Activated naive CD8-positive, alpha-beta T cell treated with anti-CD3 and anti-CD28 coated beads, Interleukin-2, amount 50 U/mL, for 24 hours (primary cell): ENCODE measurements around the gene TLE2.

Experiments used
- ATAC-seq: fragments of 150-1000 bp; cut with Tn5 transposase; one replicate; pipeline ENCODE4 v1.10.0; 2021
- DNase-seq: peaks from one replicate; pipeline ENCODE4 v3.0.0; 2021
- H3K27ac Mint-ChIP-seq: one replicate; pipeline ENCODE4 v1.8.0; 2021; ENCODE audit warnings: mild to moderate bottlenecking, mixed read lengths
- H3K27me3 Mint-ChIP-seq: one replicate; pipeline ENCODE4 v1.8.0; 2021; ENCODE audit warnings: mixed read lengths
- H3K36me3 Mint-ChIP-seq: one replicate; pipeline ENCODE4 v1.8.0; 2021; ENCODE audit warnings: low read depth, mixed read lengths
- H3K4me1 Mint-ChIP-seq: one replicate; pipeline ENCODE4 v1.8.0; 2021; ENCODE audit warnings: mixed read lengths
- H3K4me3 Mint-ChIP-seq: one replicate; pipeline ENCODE4 v1.8.0; 2021; ENCODE audit warnings: mild to moderate bottlenecking, moderate library complexity, mixed read lengths
- H3K9me3 Mint-ChIP-seq: one replicate; pipeline ENCODE4 v1.8.0; 2021; ENCODE audit warnings: mixed read lengths

The TLE2 gene

DNA sequence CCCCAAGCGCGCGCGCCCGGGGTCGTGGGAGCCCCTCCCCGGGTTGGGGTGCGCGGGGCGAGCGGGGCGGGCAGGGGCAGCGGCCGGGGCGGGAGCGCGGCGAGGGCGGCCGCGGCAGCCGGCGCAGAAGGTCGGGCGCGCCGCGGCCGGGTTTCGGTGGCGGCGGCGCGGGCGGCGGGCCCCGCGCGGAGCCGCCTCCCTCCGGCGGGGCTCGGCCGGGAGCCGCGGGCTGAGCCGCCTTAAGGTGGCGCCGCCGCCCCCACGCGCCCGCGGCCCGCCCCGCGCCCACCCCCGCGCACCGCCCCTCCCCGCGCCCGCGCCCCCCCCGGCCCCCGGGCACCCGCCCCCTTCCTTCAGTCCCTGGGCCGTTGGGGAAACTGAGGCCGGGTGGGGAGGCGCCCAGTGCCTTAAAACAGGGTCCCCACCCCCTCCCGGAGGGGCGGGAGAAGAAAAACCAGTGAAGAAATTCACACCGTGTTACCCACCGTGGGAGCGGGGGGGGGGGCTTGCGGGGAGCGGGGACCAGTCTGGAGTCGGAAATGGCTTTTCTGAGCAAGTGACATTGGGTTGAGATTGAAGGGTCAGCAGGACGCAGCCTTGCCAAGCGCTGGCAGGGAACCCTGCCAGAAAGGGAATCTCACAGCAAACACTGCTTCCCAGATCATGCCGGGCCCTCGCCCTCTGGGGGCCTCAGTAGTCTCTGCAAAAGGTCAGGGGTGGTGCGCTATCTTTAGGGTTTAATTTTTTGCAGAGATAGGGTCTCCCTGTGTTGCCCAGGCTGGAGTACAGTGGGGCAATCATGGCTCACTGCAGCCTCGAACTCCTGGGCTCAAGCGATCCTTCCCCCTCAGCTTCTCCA is at the start of gene TLE2:
TLE2 (minus strand) TSS at position 216 of the 859 bp plus-strand sequence. CDS start 376 bp downstream, outside the sequence.
- no peak within 1 kb of the TSS for H3K27ac Mint-ChIP-seq
- H3K4me3 Mint-ChIP-seq = peak within 1 kb of the TSS; percentile 57
- peaks cover 34% of the 10 kb centered on the region for H3K27me3 Mint-ChIP-seq
- H3K9me3 Mint-ChIP-seq = no peaks in the 10 kb centered on the region
- no peak for ATAC-seq
- no peak for DNase-seq
- no peaks in the 10 kb centered on the region for H3K36me3 Mint-ChIP-seq
- H3K4me1 Mint-ChIP-seq = peaks cover 19% of the 10 kb centered on the region

GRCh38 chr19:3075605-3076431 is 46.7 kb upstream of the TLE2 start:
- H3K27me3 Mint-ChIP-seq = no peaks in the 10 kb centered on the region
- peak; percentile 86 for DNase-seq
- no peaks in the 10 kb centered on the region for H3K9me3 Mint-ChIP-seq
- no peaks in the 10 kb centered on the region for H3K4me1 Mint-ChIP-seq
- H3K4me3 Mint-ChIP-seq = no peak overlapping the region
- peak; percentile 72 for ATAC-seq
- no peaks in the 10 kb centered on the region for H3K36me3 Mint-ChIP-seq
- no peak overlapping the region for H3K27ac Mint-ChIP-seq

GRCh38 chr19:3073931-3074595 is 45.0 kb upstream of the TLE2 start:
- H3K27ac Mint-ChIP-seq = no peak overlapping the region
- H3K4me1 Mint-ChIP-seq = no peaks in the 10 kb centered on the region
- H3K36me3 Mint-ChIP-seq = no peaks in the 10 kb centered on the region
- H3K27me3 Mint-ChIP-seq = no peaks in the 10 kb centered on the region
- no peak overlapping the region for H3K4me3 Mint-ChIP-seq
- ATAC-seq = no peak
- H3K9me3 Mint-ChIP-seq = no peaks in the 10 kb centered on the region
- no peak for DNase-seq

DNA sequence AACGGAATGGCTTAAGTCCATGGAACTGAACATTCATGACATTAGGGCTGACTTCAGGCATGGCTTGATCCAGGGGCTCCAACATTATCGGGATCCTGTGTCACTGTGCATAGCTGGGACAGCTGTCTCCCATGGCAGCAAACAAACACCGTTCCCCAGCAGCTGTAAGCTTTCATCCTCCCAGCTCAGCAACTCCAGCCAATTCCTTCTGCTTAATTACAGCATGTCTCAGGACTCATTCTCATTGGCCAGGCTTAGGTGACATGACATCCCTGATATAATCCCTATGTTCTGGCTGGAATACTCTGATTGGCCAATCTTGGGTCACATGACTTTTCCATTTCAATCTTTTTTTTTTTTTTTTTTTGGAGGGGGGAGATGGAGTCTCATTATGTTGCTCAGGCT is 44.1 kb upstream of the TLE2 start:
- H3K27me3 Mint-ChIP-seq = no peaks in the 10 kb centered on the region
- no peak for DNase-seq

GRCh38 chr19:3071768-3072167 is 42.7 kb upstream of the TLE2 start:
- no peaks in the 10 kb centered on the region for H3K9me3 Mint-ChIP-seq
- no peak overlapping the region for H3K4me3 Mint-ChIP-seq
- DNase-seq (no peak), ATAC-seq (no peak)
- no peaks in the 10 kb centered on the region for H3K36me3 Mint-ChIP-seq
- H3K4me1 Mint-ChIP-seq = peaks cover 4% of the 10 kb centered on the region
- H3K27ac Mint-ChIP-seq = no peak overlapping the region
- no peaks in the 10 kb centered on the region for H3K27me3 Mint-ChIP-seq

More for the DNA sequence above, 44.1 kb upstream of the TLE2 start:
- Mint-ChIP-seq H3K27ac (no peak overlapping the region), H3K9me3 (no peaks in the 10 kb centered on the region), H3K4me1 (no peaks in the 10 kb centered on the region), H3K4me3 (no peak overlapping the region), H3K36me3 (no peaks in the 10 kb centered on the region)
- no peak for ATAC-seq

DNA sequence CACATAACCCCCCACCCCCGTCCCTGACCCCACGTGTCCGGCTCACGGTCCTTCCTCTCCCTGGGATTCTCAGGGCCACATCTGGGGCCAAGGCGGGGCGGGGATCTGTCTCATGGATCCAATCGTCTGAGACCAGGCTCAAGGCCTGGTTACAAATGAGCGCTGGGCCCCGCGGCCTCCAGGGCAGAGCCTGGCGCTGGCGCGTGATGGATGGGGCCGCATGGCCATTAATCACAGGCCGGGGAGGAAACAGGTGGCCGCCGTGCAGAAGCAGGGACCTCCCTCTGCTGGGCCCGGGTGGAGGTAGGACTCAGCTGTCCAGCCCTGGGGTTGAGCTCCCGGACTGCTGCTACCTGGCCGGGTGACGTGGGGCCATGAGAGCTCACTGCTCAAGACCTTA is 39.0 kb upstream of the TLE2 start:
- Mint-ChIP-seq H3K27me3 (no peaks in the 10 kb centered on the region), H3K36me3 (no peaks in the 10 kb centered on the region), H3K27ac (no peak overlapping the region), H3K4me1 (peaks cover 29% of the 10 kb centered on the region), H3K4me3 (no peak overlapping the region), H3K9me3 (no peaks in the 10 kb centered on the region)
- ATAC-seq (no peak), DNase-seq (no peak)

- H3K4me1 Mint-ChIP-seq = peaks cover 31% of the 10 kb centered on the region
- no peak for ATAC-seq
- H3K4me3 Mint-ChIP-seq = no peak overlapping the region
- DNase-seq = no peak
- H3K27me3 Mint-ChIP-seq = no peaks in the 10 kb centered on the region
- no peak overlapping the region for H3K27ac Mint-ChIP-seq
- no peaks in the 10 kb centered on the region for H3K36me3 Mint-ChIP-seq
- H3K9me3 Mint-ChIP-seq = no peaks in the 10 kb centered on the region
These were observed 38.5 kb upstream of the TLE2 start for GRCh38 chr19:3067563-3067962.

GRCh38 chr19:3066482-3067049 is 37.5 kb upstream of the TLE2 start:
- Mint-ChIP-seq H3K27me3 (no peaks in the 10 kb centered on the region), H3K36me3 (no peaks in the 10 kb centered on the region), H3K4me1 (peaks cover 31% of the 10 kb centered on the region), H3K27ac (peak overlapping the region; percentile 65), H3K4me3 (no peak overlapping the region), H3K9me3 (no peaks in the 10 kb centered on the region)
- no peak for DNase-seq
- no peak for ATAC-seq

DNA sequence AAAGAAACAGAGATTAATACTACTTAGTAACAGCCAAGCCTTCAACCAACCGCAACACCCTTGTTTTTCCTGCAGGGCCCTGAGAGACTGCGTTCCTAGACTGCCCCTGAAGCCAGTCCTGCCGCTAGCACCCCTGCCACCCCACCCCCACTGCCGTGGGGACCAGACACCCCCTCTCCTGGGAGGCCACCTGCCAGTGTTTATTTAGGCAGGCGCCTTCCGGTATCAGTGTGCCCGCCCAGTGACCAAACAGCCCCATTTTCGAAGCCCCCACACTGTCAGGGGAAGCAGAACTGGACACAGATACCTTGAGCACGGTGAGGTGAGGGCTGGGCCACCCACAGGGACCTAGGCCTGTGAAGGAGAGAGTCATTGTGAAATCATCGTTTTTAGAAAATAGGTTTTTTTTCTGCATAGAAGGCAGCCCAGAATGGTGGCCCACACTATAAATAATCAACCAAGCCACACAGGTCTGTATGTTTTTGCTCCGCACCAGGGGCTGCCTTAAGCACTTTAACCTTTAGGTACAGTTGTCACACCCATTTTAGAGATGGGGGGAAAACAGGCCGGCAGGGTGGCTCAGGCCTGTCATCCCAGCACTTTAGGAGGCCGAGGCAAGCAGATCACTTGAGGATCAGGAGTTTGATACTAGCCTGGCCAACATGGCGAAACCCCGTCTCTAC is 36.7 kb upstream of the TLE2 start:
- DNase-seq (no peak), ATAC-seq (no peak)
- no peak overlapping the region for H3K4me3 Mint-ChIP-seq
- H3K4me1 Mint-ChIP-seq = peaks cover 34% of the 10 kb centered on the region
- no peaks in the 10 kb centered on the region for H3K9me3 Mint-ChIP-seq
- peaks cover 2% of the 10 kb centered on the region for H3K36me3 Mint-ChIP-seq
- no peak overlapping the region for H3K27ac Mint-ChIP-seq
- no peaks in the 10 kb centered on the region for H3K27me3 Mint-ChIP-seq

GRCh38 chr19:3064011-3064330 is 34.9 kb upstream of the TLE2 start:
- no peak overlapping the region for H3K4me3 Mint-ChIP-seq
- DNase-seq (no peak), ATAC-seq (no peak)
- no peaks in the 10 kb centered on the region for H3K27me3 Mint-ChIP-seq
- H3K27ac Mint-ChIP-seq = no peak overlapping the region
- peaks cover 13% of the 10 kb centered on the region for H3K36me3 Mint-ChIP-seq
- H3K9me3 Mint-ChIP-seq = no peaks in the 10 kb centered on the region
- peaks cover 47% of the 10 kb centered on the region for H3K4me1 Mint-ChIP-seq

DNA sequence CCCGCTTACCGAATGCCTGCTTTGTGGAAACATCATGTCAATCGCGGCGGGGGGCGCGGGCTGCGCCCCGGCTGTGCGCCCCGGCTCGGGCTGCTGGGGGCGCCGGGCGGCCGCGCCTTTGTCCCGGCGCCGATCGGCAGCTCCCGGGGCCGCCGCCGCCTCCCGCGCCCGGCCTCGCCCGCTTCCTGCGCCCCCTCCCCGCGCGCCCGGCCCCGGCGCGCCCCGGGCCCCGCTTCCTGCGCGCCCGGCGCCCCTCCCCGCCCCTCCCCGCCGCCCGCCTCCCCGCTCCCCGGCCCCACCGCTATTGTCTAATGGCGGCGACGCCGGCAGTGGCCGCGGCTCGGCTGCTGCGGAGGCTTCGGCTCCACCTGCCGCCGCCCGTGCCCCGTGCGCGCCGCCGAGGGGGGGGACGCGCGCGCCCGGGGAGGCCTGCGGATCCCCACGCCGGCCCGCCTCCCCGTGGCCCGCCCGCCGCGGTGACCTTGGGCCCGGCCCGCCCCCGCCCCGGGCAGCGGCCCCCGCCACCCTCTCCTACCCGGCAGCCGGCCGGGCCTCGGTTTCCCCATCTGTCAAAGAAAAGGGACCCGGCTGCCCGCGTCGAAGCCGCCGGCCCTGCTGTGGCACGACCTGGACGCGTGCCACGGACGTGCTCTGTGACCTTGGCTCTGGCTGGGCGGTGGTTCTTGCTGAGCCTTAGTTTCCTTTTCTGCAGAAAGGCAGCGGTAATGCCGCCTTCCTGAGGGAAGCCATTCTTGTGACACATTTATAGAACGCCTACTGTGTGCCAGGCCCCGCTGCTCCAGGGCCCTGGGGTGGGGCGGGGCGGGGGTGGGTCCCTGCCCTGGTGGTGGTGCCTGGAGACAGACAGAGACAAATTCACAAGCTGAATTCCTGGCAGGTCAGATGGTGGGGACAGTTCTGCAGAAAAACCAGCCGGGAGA is 33.4 kb upstream of the TLE2 start, which contains the start of gene TLE5:
TLE5 (minus strand) TSS at position 331 of the 941 bp plus-strand sequence; CDS start at position 36, 295 bp downstream.
- Mint-ChIP-seq H3K9me3 (no peaks in the 10 kb centered on the region), H3K4me1 (peaks cover 54% of the 10 kb centered on the region), H3K4me3 (peak within 1 kb of the TSS; percentile 85), H3K36me3 (peaks cover 21% of the 10 kb centered on the region), H3K27me3 (no peaks in the 10 kb centered on the region), H3K27ac (peak within 1 kb of the TSS; percentile 95)
- peak; percentile 64 for ATAC-seq
- peak; percentile 68 for DNase-seq

DNA sequence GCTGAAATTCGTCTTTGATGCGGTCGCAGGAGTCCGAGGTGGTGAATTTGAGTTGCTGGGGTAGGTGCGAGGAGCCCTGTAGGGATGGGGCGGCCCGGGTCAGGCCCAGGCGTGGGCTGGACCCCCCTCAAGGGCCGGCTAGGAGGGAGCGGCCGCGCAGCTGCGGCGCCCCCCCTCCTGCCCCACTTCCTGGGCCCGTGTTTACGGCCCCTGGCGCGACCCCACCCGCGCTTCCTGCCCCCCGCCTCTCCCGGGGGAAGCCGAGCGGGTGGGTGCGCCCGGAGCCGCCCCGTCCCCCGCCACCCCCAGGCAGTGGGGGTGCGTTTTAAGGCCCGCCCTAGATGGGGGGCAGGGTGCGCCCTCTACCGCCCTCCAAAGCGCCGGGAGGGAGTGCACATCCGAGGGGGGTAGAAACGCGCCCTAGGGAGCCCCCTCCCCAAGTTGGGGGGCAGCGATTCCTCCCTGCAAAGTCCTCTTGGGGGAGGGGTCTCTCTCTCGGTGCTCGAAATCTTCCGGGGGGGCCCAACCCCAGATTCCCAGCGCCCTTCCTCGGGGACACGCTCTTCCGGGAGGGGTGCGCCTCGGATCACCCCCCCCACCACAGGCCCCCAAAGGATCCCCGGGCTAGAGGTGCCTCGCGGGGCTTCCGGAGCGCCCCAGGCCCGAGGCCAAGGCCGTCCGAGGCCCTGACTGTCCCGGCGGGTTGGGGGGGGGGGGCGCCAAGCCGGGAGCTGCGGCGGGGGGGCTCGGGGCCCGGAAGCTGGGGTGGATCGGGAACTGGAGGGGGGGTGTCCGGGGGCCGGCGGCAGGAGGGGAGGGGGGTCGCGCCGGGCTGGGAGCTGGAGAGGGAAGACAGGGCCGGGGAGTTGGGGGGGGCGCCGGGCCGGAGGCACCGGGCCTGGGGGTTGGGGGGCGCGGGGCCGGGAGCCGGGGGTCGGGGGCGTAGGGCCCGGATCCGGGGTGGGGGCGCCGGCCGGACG is 32.4 kb upstream of the TLE2 start:
- H3K4me3 Mint-ChIP-seq = peak overlapping the region; percentile 83
- H3K9me3 Mint-ChIP-seq = no peaks in the 10 kb centered on the region
- peaks cover 25% of the 10 kb centered on the region for H3K36me3 Mint-ChIP-seq
- H3K4me1 Mint-ChIP-seq = peaks cover 52% of the 10 kb centered on the region
- no peaks in the 10 kb centered on the region for H3K27me3 Mint-ChIP-seq
- H3K27ac Mint-ChIP-seq = peak overlapping the region; percentile 87
- DNase-seq = peak; percentile 61
- peak; percentile 24 for ATAC-seq
